Loucy (cell line): ENCODE data around the gene PDCD2.

ENCODE experiments used
- H2AFZ ChIP-seq: fragments of 200-600 bp; sonication (generic); 2 replicates; pipeline ENCODE4 v1.6.0; 2016; ENCODE audit warnings: antibody characterized with exemption, mild to moderate bottlenecking, low read length, moderate library complexity
- H3F3A ChIP-seq: fragments of 200-600 bp; 2 replicates; pipeline ENCODE4 v1.6.0; 2016; ENCODE audit warnings: antibody characterized with exemption, low read depth, mild to moderate bottlenecking
- H3K27me3 ChIP-seq: fragments of 200-600 bp; sonication (generic); 2 replicates; pipeline ENCODE4 v1.6.1; 2014; ENCODE audit warnings: low read length, mild to moderate bottlenecking; ENCODE audit not compliant: insufficient read depth, poor library complexity, severe bottlenecking
- H3K36me3 ChIP-seq: fragments of 200-600 bp; sonication (generic); 2 replicates; pipeline ENCODE4 v1.6.1; 2016; ENCODE audit warnings: low read length; ENCODE audit not compliant: insufficient read depth
- H3K4me1 ChIP-seq: fragments of 200-600 bp; sonication (generic); 2 replicates; pipeline ENCODE4 v1.5.1; 2014; ENCODE audit warnings: low read length, mild to moderate bottlenecking; ENCODE audit not compliant: insufficient read depth, poor library complexity, severe bottlenecking
- H3K4me2 ChIP-seq: fragments of 200-600 bp; sonication (generic); 2 replicates; pipeline ENCODE4 v1.6.0; 2014; ENCODE audit warnings: antibody characterized with exemption, low read length, low read depth, mild to moderate bottlenecking; ENCODE audit not compliant: poor library complexity, severe bottlenecking
- H3K4me3 ChIP-seq: fragments of 200-600 bp; sonication (generic); 2 replicates; pipeline ENCODE4 v1.5.1; 2014; ENCODE audit warnings: low read length, mild to moderate bottlenecking, mixed read lengths; ENCODE audit not compliant: poor library complexity, severe bottlenecking
- H3K79me2 ChIP-seq: fragments of 200-600 bp; sonication (generic); 2 replicates; pipeline ENCODE4 v1.6.1; 2014; ENCODE audit warnings: low read length; ENCODE audit not compliant: insufficient read depth
- H3K9ac ChIP-seq: fragments of 200-600 bp; sonication (generic); 2 replicates; pipeline ENCODE4 v1.6.0; 2014; ENCODE audit warnings: mild to moderate bottlenecking, low read depth, low read length, moderate library complexity; ENCODE audit not compliant: poor library complexity, severe bottlenecking
- H3K9me2 ChIP-seq: fragments of 200-600 bp; sonication (generic); replicated peaks from 2 replicates; pipeline ENCODE4 v1.6.1; 2016; ENCODE audit warnings: low read depth, low read length, mixed read lengths
- H3K9me3 ChIP-seq: fragments of 200-600 bp; sonication (generic); 2 replicates; pipeline ENCODE4 v1.6.1; 2014; ENCODE audit warnings: mild to moderate bottlenecking, antibody characterized with exemption, low read length, low read depth; ENCODE audit not compliant: insufficient read depth
- H4K20me1 ChIP-seq: fragments of 200-600 bp; sonication (generic); 2 replicates; pipeline ENCODE4 v1.6.0; 2014; ENCODE audit warnings: antibody characterized with exemption, low read length, mild to moderate bottlenecking; ENCODE audit not compliant: insufficient read depth, poor library complexity, severe bottlenecking
- EZH2phosphoT487 ChIP-seq: fragments of 200-600 bp; IDR thresholded peaks from 2 replicates; pipeline ENCODE4 v1.6.1; 2018; ENCODE audit warnings: antibody characterized with exemption, mild to moderate bottlenecking, moderate library complexity, borderline replicate concordance
- TF ChIP-seq, protein P1 (sequence below): fragments of 200-600 bp; sonication (generic); conservative IDR thresholded peaks from 2 replicates; pipeline ENCODE4 v1.5.1; 2014; ENCODE audit warnings: mild to moderate bottlenecking, antibody characterized with exemption, low read length

The PDCD2 gene

DNA sequence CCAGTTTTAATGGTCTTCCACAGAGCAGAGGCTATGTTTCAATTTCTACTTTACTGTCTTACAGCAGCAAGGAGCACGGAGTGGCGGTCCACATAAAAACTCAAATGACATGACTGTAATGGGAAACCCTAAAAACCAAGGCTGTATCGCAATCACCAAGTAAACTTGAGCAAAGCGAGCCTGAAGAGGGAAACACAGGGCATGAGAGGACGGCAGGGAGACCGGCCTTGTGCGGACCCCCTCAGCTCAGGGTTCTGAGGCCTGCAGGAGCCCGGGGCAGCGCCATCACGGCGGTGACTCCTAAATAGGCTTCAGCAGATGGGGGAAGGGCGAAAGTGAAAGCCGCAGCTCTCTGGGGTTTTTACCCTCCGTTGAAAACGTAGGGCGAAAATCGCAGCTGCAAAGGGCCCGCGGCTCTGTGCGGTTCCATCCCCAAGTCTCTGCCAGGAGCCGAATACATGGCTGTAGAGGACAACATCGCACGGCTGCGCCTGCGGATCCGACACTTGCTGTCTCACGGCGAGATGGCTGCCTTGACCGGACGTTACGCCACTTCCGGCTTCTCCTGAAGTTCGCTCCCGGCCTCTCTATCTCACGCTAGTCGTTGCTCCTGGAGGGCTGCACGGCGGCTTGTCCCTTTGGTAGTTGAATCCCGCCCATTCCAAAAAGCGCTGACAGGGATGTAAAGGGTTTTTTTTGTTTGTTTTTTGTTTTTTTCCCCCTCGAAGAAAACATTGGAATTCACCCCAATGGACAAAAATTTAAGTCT is 31.5 kb downstream of the PDCD2 start, which contains the start of gene PSMB1:
TSS of gene PSMB1 (minus strand) at position 543 of the 769 bp plus-strand sequence. CDS start at position 478, 65 bp downstream.
- Histone ChIP-seq H4K20me1 (peaks cover 69% of the 10 kb centered on the region), H3K79me2 (peaks cover 86% of the 10 kb centered on the region), H3K9ac (peak within 1 kb of the TSS; percentile 91), H3K9me2 (no peaks in the 10 kb centered on the region), H3K36me3 (peaks cover 6% of the 10 kb centered on the region; the same call in 1 of the 2 replicates), H3K4me2 (peak within 1 kb of the TSS; percentile 94), H2AFZ (peak within 1 kb of the TSS; percentile 99), H3F3A (no peaks in the 10 kb centered on the region; the same call in 1 of the 2 replicates), H3K4me3 (peak within 1 kb of the TSS; percentile 95), H3K27me3 (no peaks in the 10 kb centered on the region), H3K4me1 (peaks cover 58% of the 10 kb centered on the region), H3K9me3 (no peaks in the 10 kb centered on the region)
- TF ChIP-seq, protein P1, sequence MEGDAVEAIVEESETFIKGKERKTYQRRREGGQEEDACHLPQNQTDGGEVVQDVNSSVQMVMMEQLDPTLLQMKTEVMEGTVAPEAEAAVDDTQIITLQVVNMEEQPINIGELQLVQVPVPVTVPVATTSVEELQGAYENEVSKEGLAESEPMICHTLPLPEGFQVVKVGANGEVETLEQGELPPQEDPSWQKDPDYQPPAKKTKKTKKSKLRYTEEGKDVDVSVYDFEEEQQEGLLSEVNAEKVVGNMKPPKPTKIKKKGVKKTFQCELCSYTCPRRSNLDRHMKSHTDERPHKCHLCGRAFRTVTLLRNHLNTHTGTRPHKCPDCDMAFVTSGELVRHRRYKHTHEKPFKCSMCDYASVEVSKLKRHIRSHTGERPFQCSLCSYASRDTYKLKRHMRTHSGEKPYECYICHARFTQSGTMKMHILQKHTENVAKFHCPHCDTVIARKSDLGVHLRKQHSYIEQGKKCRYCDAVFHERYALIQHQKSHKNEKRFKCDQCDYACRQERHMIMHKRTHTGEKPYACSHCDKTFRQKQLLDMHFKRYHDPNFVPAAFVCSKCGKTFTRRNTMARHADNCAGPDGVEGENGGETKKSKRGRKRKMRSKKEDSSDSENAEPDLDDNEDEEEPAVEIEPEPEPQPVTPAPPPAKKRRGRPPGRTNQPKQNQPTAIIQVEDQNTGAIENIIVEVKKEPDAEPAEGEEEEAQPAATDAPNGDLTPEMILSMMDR = no peak
- TF ChIP-seq EZH2phosphoT487 = no peak

DNA sequence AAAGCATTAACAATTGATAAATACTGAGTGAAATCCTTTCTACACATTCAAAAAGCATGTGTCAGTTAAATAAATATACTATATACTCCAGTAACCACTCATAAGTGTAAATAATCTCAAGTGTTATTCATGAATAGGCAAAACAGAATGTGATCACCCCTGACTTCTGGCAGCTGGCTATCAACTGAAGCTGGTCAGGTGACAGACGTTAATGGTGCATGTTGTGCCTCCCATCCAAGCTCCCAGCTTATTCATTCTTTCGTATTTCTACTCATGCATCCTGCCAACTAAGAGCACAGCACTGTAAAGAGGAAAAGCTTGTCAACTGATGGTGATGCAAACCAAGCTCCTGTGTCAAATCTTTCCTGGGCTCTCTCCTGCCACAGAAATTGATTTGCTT is 39.0 kb downstream of the PDCD2 start:
- H4K20me1 ChIP-seq = peaks cover 59% of the 10 kb centered on the region
- no peak for TF ChIP-seq EZH2phosphoT487
- TF ChIP-seq, protein P1 = no peak
- H3K9ac ChIP-seq = no peak overlapping the region
- peaks cover 26% of the 10 kb centered on the region for H3K4me1 ChIP-seq
- peaks cover 57% of the 10 kb centered on the region for H3K79me2 ChIP-seq
- no peak overlapping the region for H3K4me3 ChIP-seq
- peaks cover 76% of the 10 kb centered on the region for H3K36me3 ChIP-seq
- no peaks in the 10 kb centered on the region for H3K27me3 ChIP-seq
- H3F3A ChIP-seq = no peaks in the 10 kb centered on the region
- H2AFZ ChIP-seq = no peak overlapping the region
- no peak overlapping the region for H3K4me2 ChIP-seq
- no peaks in the 10 kb centered on the region for H3K9me3 ChIP-seq
- no peaks in the 10 kb centered on the region for H3K9me2 ChIP-seq

DNA sequence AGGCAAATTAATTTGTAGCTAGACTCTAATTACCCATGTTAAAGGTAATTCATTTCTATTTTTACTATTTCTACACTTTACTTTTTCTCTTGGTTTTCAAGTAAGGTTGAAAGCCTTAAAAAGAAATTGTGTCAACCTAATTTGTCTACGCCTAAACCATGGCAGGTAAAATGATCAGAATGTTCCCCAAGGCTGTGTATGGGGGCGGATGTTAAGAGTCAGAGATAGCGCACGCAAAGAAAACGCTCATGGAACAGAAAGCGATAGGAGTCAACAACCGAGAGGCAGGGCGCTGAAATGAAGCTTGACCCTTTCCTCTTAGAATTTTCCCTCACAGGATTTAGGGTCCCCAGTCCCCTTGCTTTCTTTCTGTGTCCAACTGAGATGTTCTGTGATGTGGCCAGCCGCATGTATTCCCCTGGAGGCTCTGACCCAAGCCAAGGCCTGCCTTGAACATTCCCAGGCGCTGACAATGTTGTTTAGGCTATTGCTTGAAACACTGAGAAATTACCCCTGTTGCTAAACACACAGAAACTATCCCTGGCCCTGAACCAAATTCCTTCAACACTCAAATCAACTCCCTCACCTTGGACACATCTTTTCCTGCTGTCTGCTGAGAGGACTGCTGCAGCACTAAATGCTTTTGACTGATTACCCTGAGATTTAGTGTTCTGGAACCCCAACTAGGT is 42.3 kb downstream of the PDCD2 start:
- Histone ChIP-seq H3K4me3 (no peak overlapping the region), H3K79me2 (peaks cover 38% of the 10 kb centered on the region), H3K36me3 (peaks cover 94% of the 10 kb centered on the region), H4K20me1 (peaks cover 38% of the 10 kb centered on the region), H3K9me3 (no peaks in the 10 kb centered on the region), H3F3A (no peaks in the 10 kb centered on the region), H3K4me2 (no peak overlapping the region), H3K4me1 (peaks cover 9% of the 10 kb centered on the region), H3K9me2 (no peaks in the 10 kb centered on the region), H2AFZ (no peak overlapping the region), H3K27me3 (no peaks in the 10 kb centered on the region), H3K9ac (no peak overlapping the region)
- TF ChIP-seq EZH2phosphoT487 = no peak
- TF ChIP-seq, protein P1 = no peak
